ENCODE measurements around the gene TACR2.

TACR2 gene

DNA sequence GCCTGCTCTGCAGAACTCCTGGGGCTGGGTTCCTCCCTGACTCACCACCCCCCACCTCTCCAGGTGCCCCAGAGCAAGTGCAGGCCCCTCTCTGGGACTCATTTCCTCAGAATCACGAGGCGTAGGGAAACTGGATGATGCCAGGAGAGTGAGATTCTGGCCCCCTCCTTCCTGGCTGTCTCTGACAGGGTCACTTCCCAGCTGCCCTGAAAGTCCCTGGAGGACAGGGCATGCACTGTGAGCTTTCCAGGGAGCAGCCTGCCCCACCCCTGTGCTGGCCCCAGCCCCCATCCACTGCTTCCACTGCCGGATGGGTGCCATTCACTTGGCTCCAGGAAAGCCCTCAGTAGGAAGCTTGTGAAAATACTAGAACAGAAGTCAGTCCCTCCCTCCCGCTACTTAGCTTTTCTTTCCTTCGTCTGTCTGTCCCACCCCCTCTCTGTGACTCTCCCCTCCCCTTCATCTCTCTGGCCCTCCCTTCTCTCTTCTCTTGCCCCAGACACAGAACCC, 10.4 kb downstream of the TACR2 start:
- peaks cover 0 to 8% (median 0%) of the 10 kb centered on the region in 11 experiments; a peak in 3 of 22 replicates for H3K27me3 ChIP-seq
- peak overlapping the region in 3 of 11 experiments; percentile 6 to 27 (median 9); a peak in 1 of 22 replicates for H3K4me2 ChIP-seq
- H3K27ac ChIP-seq: peak overlapping the region in 1 of 11 experiments; percentile 15; a peak in 1 of 22 replicates
- no peak overlapping the region for H3K4me3 ChIP-seq
- peaks cover 0 to 50% (median 0%) of the 10 kb centered on the region in 11 experiments; a peak in 6 of 22 replicates for H4K20me1 ChIP-seq
- no peak for TF ChIP-seq Cebpa-rat (IDR thresholded peaks at IDR 0.05)
- peak overlapping the region in 3 of 11 experiments; percentile 15 to 35 (median 18); a peak in 2 of 22 replicates for H3K9ac ChIP-seq
- peaks cover 1 to 42% (median 28%) of the 10 kb centered on the region in 11 experiments for H3K36me3 ChIP-seq
- no peaks in the 10 kb centered on the region for H3K9me3 ChIP-seq (replicated peaks in 1 of 11)
- H3K4me1 ChIP-seq: peaks cover 32 to 74% (median 41%) of the 10 kb centered on the region in 10 experiments

GRCh38 chr10:69405221-69405620, 11.5 kb downstream of the TACR2 start:
- H3K4me1 ChIP-seq: peaks cover 23 to 62% (median 30%) of the 10 kb centered on the region in 10 experiments
- no peak for TF ChIP-seq Cebpa-rat (IDR thresholded peaks at IDR 0.05)
- no peaks in the 10 kb centered on the region for H3K9me3 ChIP-seq (replicated peaks in 1 of 11)

DNA sequence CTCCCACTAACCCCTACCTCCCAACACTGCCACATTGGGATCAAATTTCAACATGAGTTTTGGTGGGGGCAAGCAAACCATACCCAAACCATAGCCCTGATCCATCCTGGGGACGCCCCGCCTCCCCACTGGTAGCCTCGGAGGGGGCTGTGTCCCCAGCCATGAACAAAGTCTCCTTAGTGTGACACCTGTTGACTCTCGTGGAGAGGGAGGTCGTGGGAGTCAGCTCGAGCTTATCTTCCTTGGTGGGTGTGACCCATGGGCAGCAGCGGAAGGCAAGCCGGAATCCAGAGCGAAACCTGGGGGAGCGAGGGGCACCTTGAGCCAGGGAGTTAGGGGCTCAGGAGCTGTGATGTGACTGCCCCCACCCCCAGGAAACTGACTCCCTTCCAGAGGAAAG, 11.9 kb downstream of the TACR2 start:
- Histone ChIP-seq H3K9ac (no peak overlapping the region), H3K4me1 (peaks cover 18 to 58% (median 25%) of the 10 kb centered on the region in 10 experiments), H3K36me3 (peaks cover 16 to 58% (median 44%) of the 10 kb centered on the region in 11 experiments), H3K9me3 (replicated peaks in 1 of 11) (no peaks in the 10 kb centered on the region), H3K27ac (no peak overlapping the region), H4K20me1 (peaks cover 0 to 66% (median 0%) of the 10 kb centered on the region in 11 experiments; a peak in 7 of 22 replicates), H3K4me3 (no peak overlapping the region), H3K4me2 (peak overlapping the region in 1 of 11 experiments; percentile 54; a peak in 2 of 22 replicates), H3K27me3 (no peaks in the 10 kb centered on the region)
- TF ChIP-seq Cebpa-rat (IDR thresholded peaks at IDR 0.05): no peak

More at GRCh38 chr10:69405221-69405620, 11.5 kb downstream of the TACR2 start:
- Histone ChIP-seq H3K36me3 (peaks cover 13 to 54% (median 40%) of the 10 kb centered on the region in 11 experiments), H3K4me3 (no peak overlapping the region), H3K27ac (no peak overlapping the region), H4K20me1 (peaks cover 0 to 61% (median 0%) of the 10 kb centered on the region in 11 experiments; a peak in 7 of 22 replicates), H3K9ac (no peak overlapping the region), H3K27me3 (no peaks in the 10 kb centered on the region), H3K4me2 (no peak overlapping the region)

DNA sequence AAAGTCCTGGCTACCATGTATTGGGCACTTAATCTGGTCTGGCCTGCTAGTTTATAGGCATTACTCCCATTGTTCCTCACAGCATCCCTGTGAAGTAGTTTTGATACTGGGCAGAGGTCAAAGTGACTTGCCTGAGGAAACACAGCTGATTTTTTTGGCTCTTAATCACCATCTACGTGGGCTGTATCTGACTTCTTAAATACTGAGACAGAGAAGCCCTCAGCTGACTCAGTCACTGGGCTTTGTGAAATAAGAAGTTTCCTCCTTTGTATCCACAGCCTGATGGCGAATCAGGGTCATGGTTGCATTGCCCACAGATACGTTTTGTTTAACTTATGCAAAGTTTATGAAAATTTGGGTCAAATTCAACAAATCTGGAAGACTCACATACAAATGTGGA, 13.2 kb downstream of the TACR2 start:
- 0 out of 22 replicates have a peak overlapping the region, but pooled peaks of 2 of the 11 experiments have one; percentile 5 to 21 for H3K4me2 ChIP-seq
- no peak overlapping the region for H3K9ac ChIP-seq
- TF ChIP-seq Cebpa-rat (IDR thresholded peaks at IDR 0.05): no peak
- H3K27ac ChIP-seq: no peak overlapping the region
- peaks cover 28 to 71% (median 57%) of the 10 kb centered on the region in 11 experiments for H3K36me3 ChIP-seq
- H3K27me3 ChIP-seq: no peaks in the 10 kb centered on the region
- H3K4me1 ChIP-seq: peaks cover 10 to 49% (median 17%) of the 10 kb centered on the region in 10 experiments
- peaks cover 0 to 78% (median 0%) of the 10 kb centered on the region in 11 experiments; a peak in 8 of 22 replicates for H4K20me1 ChIP-seq
- H3K9me3 ChIP-seq (replicated peaks in 1 of 11): no peaks in the 10 kb centered on the region
- H3K4me3 ChIP-seq: no peak overlapping the region

DNA sequence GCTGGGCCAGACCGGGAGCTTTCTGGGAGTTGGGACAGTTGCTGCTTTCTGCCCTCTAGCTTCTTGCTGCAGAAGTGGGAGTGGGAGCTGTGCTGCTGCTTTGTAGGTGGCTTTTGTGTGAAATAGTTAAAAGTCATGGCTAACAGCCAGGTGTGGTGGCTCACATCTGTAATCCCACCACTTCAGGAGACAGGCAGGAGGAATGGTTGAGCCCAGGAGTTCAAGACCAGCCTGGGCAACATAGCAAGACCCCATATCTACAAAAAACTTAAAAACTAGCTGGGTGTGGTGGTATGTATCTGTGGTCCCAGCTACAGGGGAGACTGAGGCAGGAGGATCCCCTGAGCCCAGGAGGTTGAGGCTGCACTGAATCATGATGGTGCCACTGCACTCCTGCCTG, 13.7 kb downstream of the TACR2 start:
- no peak overlapping the region for H3K4me3 ChIP-seq

DNA sequence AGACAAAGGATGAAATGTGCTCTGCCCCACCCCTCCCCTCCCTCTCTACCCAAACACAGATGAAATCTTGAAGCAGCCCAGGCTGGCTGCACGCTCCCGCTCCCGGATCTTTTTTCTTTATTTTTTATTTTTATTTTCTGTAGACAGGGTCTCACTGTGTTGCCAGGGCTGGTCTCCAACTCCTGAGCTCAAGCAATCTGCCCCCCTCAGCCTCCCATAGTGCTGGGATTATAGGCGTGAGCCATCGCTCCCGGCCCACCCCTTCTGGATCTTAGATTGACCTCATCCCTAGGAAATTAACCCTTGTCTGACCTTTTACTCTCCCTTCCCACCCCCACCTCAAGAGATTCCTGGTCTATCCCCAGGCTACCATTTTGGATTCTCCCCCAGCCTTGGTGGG, 14.3 kb downstream of the TACR2 start:
- no peak for TF ChIP-seq Cebpa-rat (IDR thresholded peaks at IDR 0.05)
- no peak overlapping the region; a peak in 1 of 22 replicates for H3K4me2 ChIP-seq
- H3K27me3 ChIP-seq: no peaks in the 10 kb centered on the region
- no peak overlapping the region for H3K9ac ChIP-seq
- H3K36me3 ChIP-seq: peaks cover 37 to 82% (median 68%) of the 10 kb centered on the region in 11 experiments
- H4K20me1 ChIP-seq: peaks cover 0 to 80% (median 0%) of the 10 kb centered on the region in 11 experiments; a peak in 8 of 22 replicates
- H3K9me3 ChIP-seq (replicated peaks in 1 of 11): no peaks in the 10 kb centered on the region
- H3K4me3 ChIP-seq: no peak overlapping the region
- no peak overlapping the region for H3K27ac ChIP-seq
- H3K4me1 ChIP-seq: peaks cover 0 to 38% (median 9%) of the 10 kb centered on the region in 10 experiments; a peak in 15 of 20 replicates

More for the DNA sequence above, 13.7 kb downstream of the TACR2 start:
- peaks cover 6 to 45% (median 14%) of the 10 kb centered on the region in 10 experiments for H3K4me1 ChIP-seq
- H3K27ac ChIP-seq: no peak overlapping the region
- no peak overlapping the region for H3K9ac ChIP-seq
- peaks cover 0 to 83% (median 0%) of the 10 kb centered on the region in 11 experiments; a peak in 8 of 22 replicates for H4K20me1 ChIP-seq
- peak overlapping the region in 1 of 11 experiments; percentile 21; a peak in 2 of 22 replicates for H3K4me2 ChIP-seq
- H3K9me3 ChIP-seq (replicated peaks in 1 of 11): no peaks in the 10 kb centered on the region
- H3K36me3 ChIP-seq: peaks cover 31 to 75% (median 61%) of the 10 kb centered on the region in 11 experiments
- no peak for TF ChIP-seq Cebpa-rat (IDR thresholded peaks at IDR 0.05)
- H3K27me3 ChIP-seq: no peaks in the 10 kb centered on the region

GRCh38 chr10:69401416-69401815, 15.3 kb downstream of the TACR2 start:
- TF ChIP-seq Cebpa-rat (IDR thresholded peaks at IDR 0.05): no peak

DNA sequence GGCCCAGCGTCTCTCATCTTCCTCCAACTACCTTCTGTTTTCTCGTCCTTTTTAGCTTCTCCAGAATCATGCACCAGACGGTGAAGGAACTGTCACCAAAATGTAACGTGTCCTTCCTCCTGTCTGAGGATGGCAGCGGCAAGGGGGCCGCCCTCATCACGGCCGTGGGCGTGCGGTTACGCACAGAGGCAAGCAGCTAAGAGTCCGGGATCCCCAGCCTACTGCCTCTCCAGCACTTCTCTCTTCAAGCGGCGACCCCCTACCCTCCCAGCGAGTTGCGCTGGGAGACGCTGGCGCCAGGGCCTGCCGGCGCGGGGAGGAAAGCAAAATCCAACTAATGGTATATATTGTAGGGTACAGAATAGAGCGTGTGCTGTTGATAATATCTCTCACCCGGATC, 15.8 kb downstream of the TACR2 start:
- Histone ChIP-seq H3K4me1 (peaks cover 0 to 29% (median 2%) of the 10 kb centered on the region in 10 experiments; a peak in 8 of 20 replicates), H3K27ac (no peak overlapping the region), H3K4me3 (no peak overlapping the region), H3K9ac (no peak overlapping the region), H3K4me2 (no peak overlapping the region), H4K20me1 (peaks cover 0 to 76% (median 0%) of the 10 kb centered on the region in 11 experiments; a peak in 8 of 22 replicates), H3K36me3 (peaks cover 50 to 97% (median 83%) of the 10 kb centered on the region in 11 experiments), H3K9me3 (replicated peaks in 1 of 11) (no peaks in the 10 kb centered on the region), H3K27me3 (no peaks in the 10 kb centered on the region)
- TF ChIP-seq Cebpa-rat (IDR thresholded peaks at IDR 0.05): no peak

More at GRCh38 chr10:69401416-69401815, 15.3 kb downstream of the TACR2 start:
- Histone ChIP-seq H3K9ac (no peak overlapping the region), H3K27me3 (no peaks in the 10 kb centered on the region), H3K4me3 (no peak overlapping the region), H3K9me3 (replicated peaks in 1 of 11) (no peaks in the 10 kb centered on the region), H3K4me2 (no peak overlapping the region), H3K36me3 (peaks cover 46 to 92% (median 78%) of the 10 kb centered on the region in 11 experiments), H3K27ac (no peak overlapping the region), H3K4me1 (peaks cover 0 to 33% (median 7%) of the 10 kb centered on the region in 10 experiments; a peak in 8 of 20 replicates), H4K20me1 (peaks cover 0 to 77% (median 0%) of the 10 kb centered on the region in 11 experiments; a peak in 8 of 22 replicates)

GRCh38 chr10:69398466-69398865, 18.3 kb downstream of the TACR2 start:
- Histone ChIP-seq H4K20me1 (peaks cover 0 to 68% (median 0%) of the 10 kb centered on the region in 11 experiments; a peak in 6 of 22 replicates), H3K27me3 (no peaks in the 10 kb centered on the region), H3K4me3 (no peak overlapping the region), H3K27ac (peak overlapping the region in 3 of 11 experiments; percentile 10 to 34 (median 11); a peak in 3 of 22 replicates), H3K36me3 (peaks cover 74 to 100% (median 94%) of the 10 kb centered on the region in 11 experiments), H3K4me1 (peaks cover 0 to 11% (median 0%) of the 10 kb centered on the region in 10 experiments; a peak in 5 of 20 replicates), H3K9ac (no peak overlapping the region), H3K4me2 (no peak overlapping the region; a peak in 1 of 22 replicates), H3K9me3 (replicated peaks in 1 of 11) (no peaks in the 10 kb centered on the region)
- TF ChIP-seq Cebpa-rat (IDR thresholded peaks at IDR 0.05): no peak

All from BLaER1 treated with 17β-estradiol and CSF1 and Interleukin-3, amounts not matched to agents 10 nM and 100 nM (cell line).